Keratinocyte (primary cell): ENCODE data around the gene IQCE. TPM values are rescaled to one million over a fixed set of nuclear protein-coding genes. Genes with fewer than 3 reads are reported as not detected.

ENCODE experiments used
- DNase-seq: peaks from one replicate; pipeline ENCODE4 v3.0.0-alpha.2; 2011; ENCODE audit warnings: low read depth, missing footprints, low spot score
- FAIRE-seq: peaks from 2 replicates; lab custom pipeline; 2011; peaks lifted over from hg19 to GRCh38; lab: Jason Lieb, UNC
- H2AFZ ChIP-seq: 2 replicates; pipeline ENCODE4 v1.6.0; 2012; ENCODE audit warnings: low read length, control low read depth, inconsistent platforms; ENCODE audit not compliant: control insufficient read depth
- H3K27ac ChIP-seq: 2 replicates; pipeline ENCODE4 v1.5.1; 2011; ENCODE audit warnings: low read length; ENCODE audit not compliant: control insufficient read depth, insufficient read depth
- H3K27me3 ChIP-seq: 3 replicates; pipeline ENCODE4 v1.6.0; 2011; ENCODE audit warnings: low read length; ENCODE audit not compliant: control insufficient read depth, insufficient read depth; ENCODE audit errors: extremely low read depth
- H3K36me3 ChIP-seq, 2 experiments: 2 replicates in 1 of 2; 3 replicates in 1 of 2; pipeline ENCODE4 v1.5.1; 2011; ENCODE audit warnings: low read length in 2 of 2, mild to moderate bottlenecking in 1 of 2; ENCODE audit not compliant: control insufficient read depth in 2 of 2, insufficient read depth in 2 of 2; ENCODE audit errors: extremely low read depth in 1 of 2
- H3K4me1 ChIP-seq: 3 replicates; pipeline ENCODE4 v1.5.1; 2011; ENCODE audit warnings: low read length; ENCODE audit not compliant: control insufficient read depth, insufficient read depth; ENCODE audit errors: extremely low read depth
- H3K4me2 ChIP-seq: 3 replicates; pipeline ENCODE4 v1.6.0; 2011; ENCODE audit warnings: low read depth, low read length; ENCODE audit not compliant: control insufficient read depth, insufficient read depth; ENCODE audit errors: extremely low read depth
- H3K4me3 ChIP-seq, 3 experiments: fragments of 200-600 bp in 1 of 3; sonication (generic) in 1 of 3; 2 replicates in 2 of 3; 3 replicates in 1 of 3; pipeline ENCODE4 v1.5.1; 2011 to 2016; ENCODE audit warnings: low read length in 3 of 3, mild to moderate bottlenecking in 3 of 3, control low read depth in 2 of 3, inconsistent platforms in 1 of 3, low read depth in 1 of 3, mixed read lengths in 1 of 3, mixed run types in 1 of 3, moderate library complexity in 1 of 3; ENCODE audit not compliant: control insufficient read depth in 2 of 3, insufficient read depth in 2 of 3; ENCODE audit errors: extremely low read depth in 1 of 3
- H3K79me2 ChIP-seq: 2 replicates; pipeline ENCODE4 v1.6.0; 2012; ENCODE audit warnings: low read length; ENCODE audit not compliant: control insufficient read depth, insufficient read depth
- H3K9ac ChIP-seq: 3 replicates; pipeline ENCODE4 v1.6.0; 2011; ENCODE audit warnings: low read length; ENCODE audit not compliant: control insufficient read depth, insufficient read depth; ENCODE audit errors: extremely low read depth
- H3K9me1 ChIP-seq: 3 replicates; pipeline ENCODE4 v1.6.0; 2011; ENCODE audit warnings: low read length; ENCODE audit not compliant: control insufficient read depth, insufficient read depth; ENCODE audit errors: extremely low read depth
- H3K9me3 ChIP-seq: 2 replicates; pipeline ENCODE4 v1.5.1; 2012; ENCODE audit warnings: low read depth, low read length; ENCODE audit not compliant: control insufficient read depth
- H4K20me1 ChIP-seq: 3 replicates; pipeline ENCODE4 v1.6.0; 2011; ENCODE audit warnings: low read length; ENCODE audit not compliant: control insufficient read depth, insufficient read depth; ENCODE audit errors: extremely low read depth
- EZH2 ChIP-seq: IDR thresholded peaks from one replicate; pipeline ENCODE4 v1.6.1; 2012; ENCODE audit warnings: inconsistent platforms, mild to moderate bottlenecking, low read length, moderate library complexity
- dilution Hi-C: fragments of 300-500 bp; cut with MboI; formaldehyde crosslinking; loops from one replicate; pipeline ENCODE4 v1.7.0; 2020; ENCODE audit warnings: low sequenced_read_pairs; ENCODE audit not compliant: extremely low pct_ligation_motif_present
- polyA plus RNA-seq, 5 experiments: library from polyadenylated mRNA; depleted of rRNA in 3 of 5; stranded (reverse) in 3 of 5; stranded (forward) in 1 of 5; unstranded in 1 of 5; fragments of >200 nt; gene quantifications; 1 replicate in 1 of 5; 2 replicates in 3 of 5; 3 replicates in 1 of 5; pipeline versions ENCODE4 v1.2.1 to v1.2.3, GENCODE V29; 2011 to 2012; ENCODE audit warnings: missing spikeins in 2 of 5, low read depth in 1 of 5, low replicate concordance in 1 of 5
- TF ChIP-seq, protein P1 (sequence below), 3 experiments: IDR thresholded peaks in 1 of 3; conservative IDR thresholded peaks in 1 of 3; optimal IDR thresholded peaks in 1 of 3; 2 replicates in 2 of 3; 3 replicates in 1 of 3; pipeline versions ENCODE3 to v1.5.1; 2011; ENCODE audit warnings: low read length in 3 of 3, mild to moderate bottlenecking in 3 of 3, moderate library complexity in 2 of 3, control low read depth in 1 of 3, inconsistent platforms in 1 of 3; ENCODE audit not compliant: insufficient read depth in 2 of 3; ENCODE audit errors: extremely low read depth in 1 of 3

Gene IQCE
- polyA plus RNA-seq, 1 donor (not counting 4 experiments of a cell fraction or from before 2014, with no cell fraction given) = 5.2 TPM

DNA sequence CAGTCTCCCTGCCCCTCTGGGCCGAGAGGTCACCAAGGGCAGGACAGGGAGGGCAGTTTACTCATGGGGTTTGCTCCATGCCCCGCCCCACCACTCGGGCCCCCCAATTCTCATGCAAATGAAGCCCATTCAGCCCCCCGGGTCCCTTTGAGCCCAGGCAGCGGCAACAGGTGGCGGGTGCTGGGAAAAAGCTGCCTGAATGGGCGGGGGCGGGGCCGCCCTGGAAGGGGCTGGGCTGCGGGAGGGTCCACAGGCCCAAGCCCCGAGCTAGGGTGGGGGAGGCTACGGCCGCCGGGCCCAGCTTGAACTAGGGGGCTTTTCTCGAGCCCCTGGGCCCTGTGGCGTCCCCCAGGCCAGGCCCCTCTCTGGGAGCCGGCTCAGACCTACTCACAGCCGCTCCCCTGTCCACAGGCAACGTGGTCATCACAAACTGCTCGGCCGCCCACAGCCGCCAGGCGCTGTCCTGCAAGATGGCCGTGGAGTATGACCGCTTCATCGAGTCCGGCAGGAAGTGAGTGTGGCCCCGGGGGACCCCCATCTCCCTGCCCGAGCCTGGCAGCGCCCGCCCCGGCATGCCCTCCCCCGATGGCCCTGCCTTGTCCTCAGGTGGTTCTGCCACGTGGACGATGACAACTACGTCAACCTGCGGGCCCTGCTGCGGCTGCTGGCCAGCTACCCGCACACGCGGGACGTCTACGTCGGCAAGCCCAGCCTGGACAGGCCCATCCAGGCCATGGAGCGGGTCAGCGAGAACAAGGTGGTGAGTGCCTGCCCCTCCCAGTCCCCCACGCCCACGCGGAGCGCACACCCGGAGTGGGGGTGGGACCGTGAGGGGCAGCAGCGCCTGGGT is 33.7 kb upstream of the IQCE start:
- no peaks in the 10 kb centered on the region for H3K9me3 ChIP-seq
- no peak overlapping the region for H3K27ac ChIP-seq
- H3K4me2 ChIP-seq = no peak overlapping the region
- no peak overlapping the region for H2AFZ ChIP-seq
- peak overlapping the region; percentile 52 for H3K9ac ChIP-seq
- H3K9me1 ChIP-seq = no peaks in the 10 kb centered on the region
- H3K79me2 ChIP-seq = peaks cover 19% of the 10 kb centered on the region
- TF ChIP-seq EZH2 = no peak
- H3K27me3 ChIP-seq = no peaks in the 10 kb centered on the region
- no peak overlapping the region for H3K4me3 ChIP-seq
- dilution Hi-C loops = no loop called here
- no peak for FAIRE-seq
- H3K36me3 ChIP-seq = peaks cover 10 to 12% of the 10 kb centered on the region in 2 experiments
- peaks cover 61% of the 10 kb centered on the region for H3K4me1 ChIP-seq
- peaks cover 7% of the 10 kb centered on the region for H4K20me1 ChIP-seq
- DNase-seq = no peak

GRCh38 chr7:2525658-2526630 is 32.8 kb upstream of the IQCE start:
- H3K27ac ChIP-seq = no peak overlapping the region
- no peak for DNase-seq
- H3K4me1 ChIP-seq = peaks cover 70% of the 10 kb centered on the region
- TF ChIP-seq EZH2 = no peak
- TF ChIP-seq, protein P1, sequence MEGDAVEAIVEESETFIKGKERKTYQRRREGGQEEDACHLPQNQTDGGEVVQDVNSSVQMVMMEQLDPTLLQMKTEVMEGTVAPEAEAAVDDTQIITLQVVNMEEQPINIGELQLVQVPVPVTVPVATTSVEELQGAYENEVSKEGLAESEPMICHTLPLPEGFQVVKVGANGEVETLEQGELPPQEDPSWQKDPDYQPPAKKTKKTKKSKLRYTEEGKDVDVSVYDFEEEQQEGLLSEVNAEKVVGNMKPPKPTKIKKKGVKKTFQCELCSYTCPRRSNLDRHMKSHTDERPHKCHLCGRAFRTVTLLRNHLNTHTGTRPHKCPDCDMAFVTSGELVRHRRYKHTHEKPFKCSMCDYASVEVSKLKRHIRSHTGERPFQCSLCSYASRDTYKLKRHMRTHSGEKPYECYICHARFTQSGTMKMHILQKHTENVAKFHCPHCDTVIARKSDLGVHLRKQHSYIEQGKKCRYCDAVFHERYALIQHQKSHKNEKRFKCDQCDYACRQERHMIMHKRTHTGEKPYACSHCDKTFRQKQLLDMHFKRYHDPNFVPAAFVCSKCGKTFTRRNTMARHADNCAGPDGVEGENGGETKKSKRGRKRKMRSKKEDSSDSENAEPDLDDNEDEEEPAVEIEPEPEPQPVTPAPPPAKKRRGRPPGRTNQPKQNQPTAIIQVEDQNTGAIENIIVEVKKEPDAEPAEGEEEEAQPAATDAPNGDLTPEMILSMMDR (optimal IDR thresholded peaks at IDR 0.05 in 1 of 3, IDR thresholded peaks at IDR 0.05 in 1 of 3, conservative IDR thresholded peaks at IDR 0.05 in 1 of 3; ENCODE audit: extremely low read depth in 1 of 3, insufficient read depth in 2 of 3, low read length in 3 of 3) = no peak
- no peak overlapping the region for H3K4me3 ChIP-seq
- no peaks in the 10 kb centered on the region for H3K9me1 ChIP-seq
- no peak overlapping the region for H3K9ac ChIP-seq
- dilution Hi-C loops = no loop called here
- H3K36me3 ChIP-seq = peaks cover 10 to 12% of the 10 kb centered on the region in 2 experiments
- no peak overlapping the region for H2AFZ ChIP-seq
- H4K20me1 ChIP-seq = peaks cover 4% of the 10 kb centered on the region
- H3K27me3 ChIP-seq = no peaks in the 10 kb centered on the region
- H3K4me2 ChIP-seq = no peak overlapping the region
- H3K9me3 ChIP-seq = no peaks in the 10 kb centered on the region
- FAIRE-seq = no peak
- H3K79me2 ChIP-seq = peaks cover 10% of the 10 kb centered on the region
